Fibroblast of pulmonary artery (primary cell): ENCODE results near the gene TSPAN31.

Source experiments
- DNase-seq: peaks from one replicate; pipeline ENCODE4 v3.0.0-alpha.2; 2010; ENCODE audit warnings: low read depth
- H3K4me3 ChIP-seq: replicated peaks from 2 replicates; pipeline ENCODE4 v1.5.1; 2011; ENCODE audit warnings: low read depth, mild to moderate bottlenecking, control low read depth, low read length, moderate library complexity
- CTCF ChIP-seq: IDR thresholded peaks from 2 replicates; pipeline ENCODE4 v1.5.1; 2011; ENCODE audit warnings: mild to moderate bottlenecking, control low read depth, low read length, inconsistent platforms; ENCODE audit errors: missing control alignments

TSPAN31 gene

GRCh38 chr12:57750561-57751431 lies 6.0 kb downstream of the TSPAN31 start:
- peak overlapping the region; percentile 92 for H3K4me3 ChIP-seq
- TF ChIP-seq CTCF, result no peak
- DNase-seq, result no peak

- H3K4me3 ChIP-seq, result peak overlapping the region; percentile 92
- no peak for DNase-seq
- TF ChIP-seq CTCF, result no peak
These were observed 6.6 kb downstream of the TSPAN31 start for GRCh38 chr12:57751432-57751787.

- peak within 1 kb of the TSS; percentile 92 for H3K4me3 ChIP-seq
- peak; percentile 100 for DNase-seq
- no peak for TF ChIP-seq CTCF
These were observed 7.2 kb downstream of the TSPAN31 start, which contains the start of gene CDK4 for GRCh38 chr12:57751788-57752667. CDK4 (minus strand) TSS chr12:57752310; CDS start chr12:57751717, 593 bp downstream.

GRCh38 chr12:57752668-57753000 lies 7.8 kb downstream of the TSPAN31 start:
- no peak for TF ChIP-seq CTCF
- no peak for DNase-seq
- peak overlapping the region; percentile 20 for H3K4me3 ChIP-seq

- no peak for TF ChIP-seq CTCF
- DNase-seq, result no peak
- no peak overlapping the region for H3K4me3 ChIP-seq
These were observed 9.0 kb downstream of the TSPAN31 start for GRCh38 chr12:57753756-57754337.

GRCh38 chr12:57754411-57755193 lies 9.8 kb downstream of the TSPAN31 start, which contains the start of gene MARCHF9:
MARCHF9 (plus strand) TSS chr12:57755103; CDS start chr12:57755529, 426 bp downstream.
- no peak for DNase-seq
- TF ChIP-seq CTCF, result no peak

More at GRCh38 chr12:57754411-57755193, 9.8 kb downstream of the TSPAN31 start, which contains the start of gene MARCHF9:
- peak within 1 kb of the TSS; percentile 48 for H3K4me3 ChIP-seq
